Measurements from ENCODE around the gene LRRC59. TPM values are rescaled to one million over a fixed set of nuclear protein-coding genes. Genes with fewer than 3 reads are reported as not detected.

LRRC59 gene
- total and polyA plus RNA-seq, 2 experiments from 2014 or later, result 46.4 to 124 TPM

- Histone ChIP-seq H3F3A (replicated peaks; ENCODE audit: low read depth) (no peaks in the 10 kb centered on the region), H3K36me3 (ENCODE audit: insufficient read depth) (peaks cover 52% of the 10 kb centered on the region), H3K4me2 (no peak overlapping the region), H3K9me2 (ENCODE audit: insufficient read depth) (no peaks in the 10 kb centered on the region), H3K27ac (ENCODE audit: low read depth) (no peak overlapping the region), H2AFZ (no peak overlapping the region), H3K27me3 (ENCODE audit: insufficient read depth) (no peaks in the 10 kb centered on the region), H3K4me1 (ENCODE audit: insufficient read depth) (no peaks in the 10 kb centered on the region), H3K79me2 (replicated peaks; ENCODE audit: insufficient read depth) (no peaks in the 10 kb centered on the region; the same call in 1 of the 2 replicates), H4K20me1 (replicated peaks; ENCODE audit: insufficient read depth) (peaks cover 23% of the 10 kb centered on the region), H3K4me3 (no peak overlapping the region)
- no peak for ATAC-seq
- no peaks in the 10 kb centered on the region for H3K4me1 Mint-ChIP-seq
- no peak overlapping the region for H3K4me3 Mint-ChIP-seq
- peaks cover 95% of the 10 kb centered on the region for H3K36me3 Mint-ChIP-seq (ENCODE audit: low read depth)
- no peak for DNase-seq (ENCODE audit: low spot score)
- TF ChIP-seq STAT1 (IDR thresholded peaks at IDR 0.05; ENCODE audit: unreplicated experiment) (no peak), NANOG (IDR thresholded peaks at IDR 0.05; ENCODE audit: borderline replicate concordance) (no peak), ZNF331 (CRISPR knock-in tag; IDR thresholded peaks at IDR 0.05; ENCODE audit: low read depth) (no peak), ZNF114 (CRISPR knock-in tag; IDR thresholded peaks at IDR 0.05) (no peak), CREB1 (CRISPR knock-in tag; IDR thresholded peaks at IDR 0.05; ENCODE audit: low read depth) (no peak), POLR2AphosphoS5 (IDR thresholded peaks at IDR 0.05; ENCODE audit: low read depth) (no peak), JUNB (IDR thresholded peaks at IDR 0.05; ENCODE audit: unreplicated experiment) (no peak), EZH2 (IDR thresholded peaks at IDR 0.05; ENCODE audit: low read depth, unreplicated experiment) (no peak), ZNF462 (CRISPR knock-in tag; IDR thresholded peaks at IDR 0.05) (no peak), EZH2phosphoT487 (IDR thresholded peaks at IDR 0.05; ENCODE audit: unreplicated experiment) (no peak), REST (IDR thresholded peaks at IDR 0.05; ENCODE audit: unreplicated experiment) (no peak)
- TF ChIP-seq, protein P1, sequence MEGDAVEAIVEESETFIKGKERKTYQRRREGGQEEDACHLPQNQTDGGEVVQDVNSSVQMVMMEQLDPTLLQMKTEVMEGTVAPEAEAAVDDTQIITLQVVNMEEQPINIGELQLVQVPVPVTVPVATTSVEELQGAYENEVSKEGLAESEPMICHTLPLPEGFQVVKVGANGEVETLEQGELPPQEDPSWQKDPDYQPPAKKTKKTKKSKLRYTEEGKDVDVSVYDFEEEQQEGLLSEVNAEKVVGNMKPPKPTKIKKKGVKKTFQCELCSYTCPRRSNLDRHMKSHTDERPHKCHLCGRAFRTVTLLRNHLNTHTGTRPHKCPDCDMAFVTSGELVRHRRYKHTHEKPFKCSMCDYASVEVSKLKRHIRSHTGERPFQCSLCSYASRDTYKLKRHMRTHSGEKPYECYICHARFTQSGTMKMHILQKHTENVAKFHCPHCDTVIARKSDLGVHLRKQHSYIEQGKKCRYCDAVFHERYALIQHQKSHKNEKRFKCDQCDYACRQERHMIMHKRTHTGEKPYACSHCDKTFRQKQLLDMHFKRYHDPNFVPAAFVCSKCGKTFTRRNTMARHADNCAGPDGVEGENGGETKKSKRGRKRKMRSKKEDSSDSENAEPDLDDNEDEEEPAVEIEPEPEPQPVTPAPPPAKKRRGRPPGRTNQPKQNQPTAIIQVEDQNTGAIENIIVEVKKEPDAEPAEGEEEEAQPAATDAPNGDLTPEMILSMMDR (conservative IDR thresholded peaks at IDR 0.05; ENCODE audit: low read depth in 2 of 2), result no peak
- TF ChIP-seq, protein P2, sequence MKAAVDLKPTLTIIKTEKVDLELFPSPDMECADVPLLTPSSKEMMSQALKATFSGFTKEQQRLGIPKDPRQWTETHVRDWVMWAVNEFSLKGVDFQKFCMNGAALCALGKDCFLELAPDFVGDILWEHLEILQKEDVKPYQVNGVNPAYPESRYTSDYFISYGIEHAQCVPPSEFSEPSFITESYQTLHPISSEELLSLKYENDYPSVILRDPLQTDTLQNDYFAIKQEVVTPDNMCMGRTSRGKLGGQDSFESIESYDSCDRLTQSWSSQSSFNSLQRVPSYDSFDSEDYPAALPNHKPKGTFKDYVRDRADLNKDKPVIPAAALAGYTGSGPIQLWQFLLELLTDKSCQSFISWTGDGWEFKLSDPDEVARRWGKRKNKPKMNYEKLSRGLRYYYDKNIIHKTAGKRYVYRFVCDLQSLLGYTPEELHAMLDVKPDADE (IDR thresholded peaks at IDR 0.05), result no peak
- H3K27me3 Mint-ChIP-seq (ENCODE audit: insufficient read depth, low read depth, poor library complexity), result peaks cover 5% of the 10 kb centered on the region
- H3K9me3 Mint-ChIP-seq, result no peaks in the 10 kb centered on the region
- no peak overlapping the region for H3K27ac Mint-ChIP-seq
These were observed 7.8 kb downstream of the LRRC59 start for GRCh38 chr17:50389534-50389933.
